ENCODE results near the gene DCTN4. TPM values are rescaled to one million over a fixed set of nuclear protein-coding genes. Genes with fewer than 3 reads are reported as not detected.
A peak's percentile ranks its signal among the peaks of the same experiment; 100 is the strongest.

Gene DCTN4
- total and polyA plus RNA-seq, 2 of the 4 experiments (the other 2 are of a cell fraction) = 28.1 to 50.2 TPM

DNA sequence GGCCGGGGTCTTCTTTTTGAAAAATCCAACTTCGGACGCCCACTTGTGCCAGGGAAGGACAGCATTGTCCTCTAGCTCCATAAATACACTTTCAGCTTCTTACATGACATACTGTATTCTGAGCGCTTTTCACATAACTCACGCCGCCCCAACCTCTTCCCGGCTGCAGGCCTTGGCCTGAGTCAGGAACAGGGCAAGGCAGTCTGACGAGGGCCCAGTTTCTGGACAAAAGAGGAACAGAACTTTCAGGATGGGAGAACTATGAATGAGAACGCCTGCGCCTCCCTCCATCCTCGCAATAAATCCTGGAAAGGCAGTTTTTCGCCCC lies 650 bp downstream of the DCTN4 start:
- peak overlapping the region; percentile 70 for H3K4me2 ChIP-seq (ENCODE audit: low read depth, low read length)
- ATAC-seq (ENCODE audit: low read depth) = peak; percentile 22

More for the DNA sequence above, 650 bp downstream of the DCTN4 start:
- no peak for TF ChIP-seq POLR2A (IDR thresholded peaks at IDR 0.05; ENCODE audit: low read depth, low read length)
- no peak for TF ChIP-seq FOS (IDR thresholded peaks at IDR 0.05; ENCODE audit: low read depth, low read length)
- TF ChIP-seq MAFK (IDR thresholded peaks at IDR 0.05; ENCODE audit: low read depth, low read length) = no peak
- no peak for TF ChIP-seq RAD21 (IDR thresholded peaks at IDR 0.05; ENCODE audit: low read length)
- no peak for TF ChIP-seq BHLHE40 (IDR thresholded peaks at IDR 0.05; ENCODE audit: low read depth, low read length)
- TF ChIP-seq CEBPB (IDR thresholded peaks at IDR 0.05; ENCODE audit: low read depth, low read length) = no peak
- peak overlapping the region; percentile 86 for H3K14ac ChIP-seq (replicated peaks; ENCODE audit: low read depth, low read length)
- H2BK15ac ChIP-seq (ENCODE audit: low read depth, low read length) = no peak overlapping the region
- peak overlapping the region; percentile 94 for H3K9ac ChIP-seq (ENCODE audit: low read depth, low read length)
- H3K79me1 ChIP-seq (ENCODE audit: low read depth in 1 of 2, low read length in 2 of 2) = peaks cover 16 to 36% of the 10 kb centered on the region in 2 experiments; a peak in 3 of 4 replicates
- H3K23ac ChIP-seq (ENCODE audit: low read depth, low read length) = peak overlapping the region; percentile 77
- ChIA-PET CTCF (no interaction called here), POLR2A (ENCODE audit: unreplicated experiment) (interaction anchor here (1.0 to 2.1 kb wide), 5 partner anchors 8 to 27 kb away, joined by 3 to 11 read pairs (median 5); partner anchors contain the start of gene SMIM3)
- peak overlapping the region; percentile 75 for H4K91ac ChIP-seq (ENCODE audit: insufficient read depth, low read depth, low read length)
- H4K5ac ChIP-seq (ENCODE audit: low read depth, low read length) = peak overlapping the region; percentile 86
- peaks cover 7% of the 10 kb centered on the region for H3K4me1 ChIP-seq (ENCODE audit: control insufficient read depth, insufficient read depth, low read length)
- in situ Hi-C loops (cut with MboI; ENCODE audit: low sequenced_read_pairs) = no loop called here
- peak overlapping the region; percentile 70 for H3K4me3 ChIP-seq (ENCODE audit: insufficient read depth, low read depth, low read length)
- H2BK20ac ChIP-seq (ENCODE audit: low read depth, low read length) = no peak overlapping the region
- H3K4ac ChIP-seq (ENCODE audit: low read depth, low read length) = peak overlapping the region; percentile 84
- peaks cover 12% of the 10 kb centered on the region for H3K36me3 ChIP-seq (ENCODE audit: control insufficient read depth, insufficient read depth, low read length)
- H3K27ac ChIP-seq (ENCODE audit: insufficient read depth, low read length) = peak overlapping the region; percentile 86
- peak overlapping the region; percentile 97 to 99 for H4K8ac ChIP-seq (ENCODE audit: low read depth in 2 of 2, low read length in 2 of 2)
- dilution Hi-C loops (cut with HindIII; ENCODE audit: low sequenced_read_pairs, unreplicated experiment) = no loop called here
- peak overlapping the region; percentile 76 for H3K56ac ChIP-seq (ENCODE audit: extremely low read depth, insufficient read depth, low read length)
- peaks cover 5% of the 10 kb centered on the region; the same call in 1 of the 2 replicates for H3K9me1 ChIP-seq (ENCODE audit: insufficient read depth, low read length)
- H2AK5ac ChIP-seq (ENCODE audit: low read depth, low read length) = peak overlapping the region; percentile 60
- H2BK5ac ChIP-seq (ENCODE audit: low read depth, low read length, poor library complexity, severe bottlenecking) = peak overlapping the region; percentile 79
- TSS peak; percentile 52 for BruUV-seq (replicated peaks)
- no peaks in the 10 kb centered on the region for H4K20me1 ChIP-seq (ENCODE audit: insufficient read depth, low read length)
- H3K27me3 ChIP-seq (ENCODE audit: control insufficient read depth, insufficient read depth, low read length) = no peaks in the 10 kb centered on the region
- peak; percentile 29 for DNase-seq
- H2BK120ac ChIP-seq (ENCODE audit: low read depth, low read length) = 0 out of 2 replicates have a peak overlapping the region, but pooled peaks have one; percentile 35
- intact Hi-C loops (cut with micrococcal nuclease) = loop anchor here (2.0 to 5.0 kb wide), 2 partner anchors 23 to 34 kb away; no protein-coding TSS in a partner anchor
- H3K18ac ChIP-seq (ENCODE audit: low read depth, low read length) = peak overlapping the region; percentile 35
- peak overlapping the region; percentile 86 for H2AK9ac ChIP-seq (replicated peaks; ENCODE audit: low read depth, low read length, poor library complexity)
- H2AFZ ChIP-seq (replicated peaks; ENCODE audit: low read length, poor library complexity) = peak overlapping the region; percentile 89
- H3K9me3 ChIP-seq (ENCODE audit: control insufficient read depth, insufficient read depth, low read length) = no peaks in the 10 kb centered on the region
- WGBS, 2 experiments (ENCODE audit: extremely low coverage in 2 of 2, insufficient read length in 1 of 2) = 0% methylated on average over 1 of the region's 12 CpGs; no CpG with 5 or more reads in 1 of the 2 experiments

Data from IMR-90 (cell line).